ENCODE measurements around the gene C3. TPM values are rescaled to one million over a fixed set of nuclear protein-coding genes. Genes with fewer than 3 reads are reported as not detected.
A peak's percentile ranks its signal among the peaks of the same experiment; 100 is the strongest.

C3 gene
- total and polyA plus RNA-seq, 2 of the 13 experiments (the other 11 are each of a cell fraction or from before 2014, with no cell fraction given) = 1,455 to 6,272 TPM

GRCh38 chr19:6734096-6734696 lies 13.7 kb upstream of the C3 start (continued):
- TF ChIP-seq, protein P1, sequence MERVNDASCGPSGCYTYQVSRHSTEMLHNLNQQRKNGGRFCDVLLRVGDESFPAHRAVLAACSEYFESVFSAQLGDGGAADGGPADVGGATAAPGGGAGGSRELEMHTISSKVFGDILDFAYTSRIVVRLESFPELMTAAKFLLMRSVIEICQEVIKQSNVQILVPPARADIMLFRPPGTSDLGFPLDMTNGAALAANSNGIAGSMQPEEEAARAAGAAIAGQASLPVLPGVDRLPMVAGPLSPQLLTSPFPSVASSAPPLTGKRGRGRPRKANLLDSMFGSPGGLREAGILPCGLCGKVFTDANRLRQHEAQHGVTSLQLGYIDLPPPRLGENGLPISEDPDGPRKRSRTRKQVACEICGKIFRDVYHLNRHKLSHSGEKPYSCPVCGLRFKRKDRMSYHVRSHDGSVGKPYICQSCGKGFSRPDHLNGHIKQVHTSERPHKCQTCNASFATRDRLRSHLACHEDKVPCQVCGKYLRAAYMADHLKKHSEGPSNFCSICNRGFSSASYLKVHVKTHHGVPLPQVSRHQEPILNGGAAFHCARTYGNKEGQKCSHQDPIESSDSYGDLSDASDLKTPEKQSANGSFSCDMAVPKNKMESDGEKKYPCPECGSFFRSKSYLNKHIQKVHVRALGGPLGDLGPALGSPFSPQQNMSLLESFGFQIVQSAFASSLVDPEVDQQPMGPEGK (CRISPR knock-in tag; IDR thresholded peaks at IDR 0.05) = peak; percentile 85; the same call in 1 of the 2 replicates
- TF ChIP-seq HIVEP1 (CRISPR knock-in tag; IDR thresholded peaks at IDR 0.05) (no peak; the same call in 1 of the 2 replicates), MAX (IDR thresholded peaks at IDR 0.05) (no peak), BCLAF1 (IDR thresholded peaks at IDR 0.05) (no peak), FOXM1 (CRISPR knock-in tag; IDR thresholded peaks at IDR 0.05) (no peak), ZBTB8A (CRISPR knock-in tag; IDR thresholded peaks at IDR 0.05; ENCODE audit: borderline replicate concordance, low read depth) (no peak), KAT2B (IDR thresholded peaks at IDR 0.05; ENCODE audit: borderline replicate concordance, low read depth, low read length) (no peak), MTA1 (CRISPR knock-in tag; IDR thresholded peaks at IDR 0.05; ENCODE audit: borderline replicate concordance) (no peak), THAP8 (CRISPR knock-in tag; IDR thresholded peaks at IDR 0.05; ENCODE audit: borderline replicate concordance) (no peak), PCBP1 (IDR thresholded peaks at IDR 0.05; ENCODE audit: borderline replicate concordance, low read depth, low read length) (no peak), ADNP (CRISPR knock-in tag; IDR thresholded peaks at IDR 0.05) (no peak), DMAP1 (CRISPR knock-in tag; IDR thresholded peaks at IDR 0.05) (no peak), LBX2 (CRISPR knock-in tag; IDR thresholded peaks at IDR 0.05; ENCODE audit: borderline replicate concordance) (no peak), AGO2 (optimal IDR thresholded peaks at IDR 0.05; ENCODE audit: low read depth, low read length) (no peak), ZNF577 (CRISPR knock-in tag; IDR thresholded peaks at IDR 0.05; ENCODE audit: borderline replicate concordance, low read depth) (no peak), ZNF709 (CRISPR knock-in tag; IDR thresholded peaks at IDR 0.05) (no peak)
- TF ChIP-seq, protein P2, sequence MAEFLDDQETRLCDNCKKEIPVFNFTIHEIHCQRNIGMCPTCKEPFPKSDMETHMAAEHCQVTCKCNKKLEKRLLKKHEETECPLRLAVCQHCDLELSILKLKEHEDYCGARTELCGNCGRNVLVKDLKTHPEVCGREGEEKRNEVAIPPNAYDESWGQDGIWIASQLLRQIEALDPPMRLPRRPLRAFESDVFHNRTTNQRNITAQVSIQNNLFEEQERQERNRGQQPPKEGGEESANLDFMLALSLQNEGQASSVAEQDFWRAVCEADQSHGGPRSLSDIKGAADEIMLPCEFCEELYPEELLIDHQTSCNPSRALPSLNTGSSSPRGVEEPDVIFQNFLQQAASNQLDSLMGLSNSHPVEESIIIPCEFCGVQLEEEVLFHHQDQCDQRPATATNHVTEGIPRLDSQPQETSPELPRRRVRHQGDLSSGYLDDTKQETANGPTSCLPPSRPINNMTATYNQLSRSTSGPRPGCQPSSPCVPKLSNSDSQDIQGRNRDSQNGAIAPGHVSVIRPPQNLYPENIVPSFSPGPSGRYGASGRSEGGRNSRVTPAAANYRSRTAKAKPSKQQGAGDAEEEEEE (CRISPR knock-in tag; IDR thresholded peaks at IDR 0.05; ENCODE audit: borderline replicate concordance) = no peak
- TF ChIP-seq, protein P3, sequence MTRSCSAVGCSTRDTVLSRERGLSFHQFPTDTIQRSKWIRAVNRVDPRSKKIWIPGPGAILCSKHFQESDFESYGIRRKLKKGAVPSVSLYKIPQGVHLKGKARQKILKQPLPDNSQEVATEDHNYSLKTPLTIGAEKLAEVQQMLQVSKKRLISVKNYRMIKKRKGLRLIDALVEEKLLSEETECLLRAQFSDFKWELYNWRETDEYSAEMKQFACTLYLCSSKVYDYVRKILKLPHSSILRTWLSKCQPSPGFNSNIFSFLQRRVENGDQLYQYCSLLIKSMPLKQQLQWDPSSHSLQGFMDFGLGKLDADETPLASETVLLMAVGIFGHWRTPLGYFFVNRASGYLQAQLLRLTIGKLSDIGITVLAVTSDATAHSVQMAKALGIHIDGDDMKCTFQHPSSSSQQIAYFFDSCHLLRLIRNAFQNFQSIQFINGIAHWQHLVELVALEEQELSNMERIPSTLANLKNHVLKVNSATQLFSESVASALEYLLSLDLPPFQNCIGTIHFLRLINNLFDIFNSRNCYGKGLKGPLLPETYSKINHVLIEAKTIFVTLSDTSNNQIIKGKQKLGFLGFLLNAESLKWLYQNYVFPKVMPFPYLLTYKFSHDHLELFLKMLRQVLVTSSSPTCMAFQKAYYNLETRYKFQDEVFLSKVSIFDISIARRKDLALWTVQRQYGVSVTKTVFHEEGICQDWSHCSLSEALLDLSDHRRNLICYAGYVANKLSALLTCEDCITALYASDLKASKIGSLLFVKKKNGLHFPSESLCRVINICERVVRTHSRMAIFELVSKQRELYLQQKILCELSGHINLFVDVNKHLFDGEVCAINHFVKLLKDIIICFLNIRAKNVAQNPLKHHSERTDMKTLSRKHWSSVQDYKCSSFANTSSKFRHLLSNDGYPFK (CRISPR knock-in tag; IDR thresholded peaks at IDR 0.05; ENCODE audit: borderline replicate concordance) = no peak
